B cell (primary cell): ENCODE measurements around the gene DOHH. TPM values are rescaled to one million over a fixed set of nuclear protein-coding genes. Genes with fewer than 3 reads are reported as not detected.
A peak's percentile ranks its signal among the peaks of the same experiment; 100 is the strongest.

Experiments used
- ATAC-seq: fragments of 200-7000 bp; cut with Tn5 transposase; one replicate; pipeline ENCODE4 v1.10.0; 2021; ENCODE audit warnings: low read depth, mild to moderate bottlenecking, moderate number of reproducible peaks, moderate library complexity
- CTCF ChIA-PET: fragments of 350-600 bp; sonication (Branson Sonifier 250); formaldehyde crosslinking; loops from one replicate; lab custom pipeline; 2021; ENCODE audit warnings: antibody characterized with exemption, inconsistent platforms; lab: Charles Lee
- POLR2A ChIA-PET: fragments of 350-600 bp; sonication (Branson Sonifier 250); formaldehyde crosslinking; loops from one replicate; lab custom pipeline; 2021; ENCODE audit warnings: antibody characterized with exemption; lab: Charles Lee
- DNase-seq: peaks from one replicate; pipeline ENCODE4 v3.0.0; 2013
- H2AFZ ChIP-seq: 2 replicates; pipeline ENCODE4 v1.6.1; 2012; ENCODE audit warnings: mild to moderate bottlenecking, low read depth, low read length; ENCODE audit not compliant: insufficient read depth, poor library complexity, severe bottlenecking
- H3K27ac ChIP-seq, 2 donors: 1 replicate in 1 of 2; 2 replicates in 1 of 2; pipeline ENCODE4 v1.5.1; 2012 to 2013; ENCODE audit warnings: low read length in 2 of 2, mild to moderate bottlenecking in 2 of 2, moderate library complexity in 1 of 2
- H3K27me3 ChIP-seq, 4 experiments: fragments of 200-600 bp in 1 of 4; sonication (generic) in 1 of 4; replicated peaks in 1 of 4; 1 replicate in 2 of 4; 2 replicates in 2 of 4; pipeline versions ENCODE4 v1.6.1 to v1.7.0; 2013 to 2016; ENCODE audit warnings: low read length in 3 of 4, mild to moderate bottlenecking in 2 of 4, mixed read lengths in 1 of 4, moderate library complexity in 1 of 4; ENCODE audit not compliant: insufficient read depth in 4 of 4, control insufficient read depth in 3 of 4; ENCODE audit errors: control extremely low read depth in 1 of 4
- H3K36me3 ChIP-seq, 2 experiments: replicated peaks in 1 of 2; 1 replicate in 1 of 2; 2 replicates in 1 of 2; pipeline versions ENCODE4 v1.6.1 to v1.7.1; 2013; ENCODE audit warnings: low read length in 1 of 2; ENCODE audit not compliant: insufficient read depth in 2 of 2, control insufficient read depth in 1 of 2; ENCODE audit errors: control extremely low read depth in 1 of 2, extremely low read depth in 1 of 2
- H3K4me1 ChIP-seq, 2 donors: fragments of 200-600 bp in 1 of 2; sonication (generic) in 1 of 2; 1 replicate in 1 of 2; 2 replicates in 1 of 2; pipeline versions ENCODE4 v1.5.1 to v1.6.1; 2013 to 2017; ENCODE audit warnings: low read length in 2 of 2; ENCODE audit not compliant: control insufficient read depth in 2 of 2, insufficient read depth in 2 of 2
- H3K4me2 ChIP-seq: replicated peaks from 2 replicates; pipeline ENCODE3; 2012; ENCODE audit warnings: mild to moderate bottlenecking, low read depth, low read length; ENCODE audit not compliant: poor library complexity, severe bottlenecking
- H3K4me3 ChIP-seq, 5 experiments: fragments of 200-600 bp in 1 of 5; sonication (generic) in 1 of 5; 1 replicate in 3 of 5; 2 replicates in 2 of 5; pipeline versions ENCODE4 v1.5.1 to v1.7.0; 2011 to 2016; ENCODE audit warnings: low read length in 4 of 5, mild to moderate bottlenecking in 4 of 5, low read depth in 2 of 5, control low read depth in 1 of 5, moderate library complexity in 1 of 5; ENCODE audit not compliant: insufficient read depth in 1 of 5; ENCODE audit errors: control extremely low read depth in 1 of 5, extremely low read depth in 1 of 5
- H3K79me2 ChIP-seq: fragments of 200-600 bp; sonication (generic); one replicate; pipeline ENCODE4 v1.6.0; 2016; ENCODE audit warnings: low read length; ENCODE audit not compliant: control insufficient read depth, insufficient read depth
- H3K9ac ChIP-seq: fragments of 200-600 bp; sonication (generic); 2 replicates; pipeline ENCODE4 v1.6.1; 2017; ENCODE audit warnings: mild to moderate bottlenecking, low read length, moderate library complexity
- H3K9me3 ChIP-seq, 3 donors: one replicate each; pipeline versions ENCODE4 v1.6.1 to v1.7.1; 2013; ENCODE audit warnings: low read length in 2 of 3; ENCODE audit not compliant: control insufficient read depth in 2 of 3, insufficient read depth in 1 of 3; ENCODE audit errors: control extremely low read depth in 1 of 3
- H4K20me1 ChIP-seq: 2 replicates; pipeline ENCODE4 v1.6.0; 2012; ENCODE audit warnings: mild to moderate bottlenecking, low read length; ENCODE audit not compliant: insufficient read depth, control insufficient read depth, poor library complexity, severe bottlenecking
- H3K27ac Mint-ChIP-seq: one replicate; pipeline ENCODE4 v1.8.0; 2021; ENCODE audit warnings: mixed read lengths
- H3K27me3 Mint-ChIP-seq: one replicate; pipeline ENCODE4 v1.8.0; 2021; ENCODE audit warnings: mixed read lengths
- H3K4me1 Mint-ChIP-seq: one replicate; pipeline ENCODE4 v1.8.0; 2021; ENCODE audit warnings: mixed read lengths
- H3K4me3 Mint-ChIP-seq: one replicate; pipeline ENCODE4 v1.8.0; 2021; ENCODE audit warnings: mixed read lengths
- H3K9me3 Mint-ChIP-seq: one replicate; pipeline ENCODE4 v1.8.0; 2022; ENCODE audit warnings: mixed read lengths; ENCODE audit not compliant: insufficient read depth
- EZH2 ChIP-seq: IDR thresholded peaks from 2 replicates; pipeline ENCODE4 v1.6.1; 2012; ENCODE audit warnings: borderline replicate concordance, low read depth, mild to moderate bottlenecking, moderate library complexity, low read length; ENCODE audit not compliant: insufficient read depth, poor library complexity, severe bottlenecking
- WGBS: methylation state at CpG from one replicate; pipeline ENCODE4 v1.1.5; 2013; ENCODE audit warnings: missing lambda C conversion rate; ENCODE audit not compliant: insufficient coverage; 5-methylcytosine and 5-hydroxymethylcytosine counted together
- intact Hi-C: fragments of 100-400 bp; cut with micrococcal nuclease; formaldehyde crosslinking; loops from one replicate; pipeline ENCODE4 v1.10.0; 2022
- polyA plus RNA-seq: library from polyadenylated mRNA; depleted of rRNA; stranded (reverse); fragments of >200 nt; gene quantifications from 2 replicates; pipeline ENCODE4 v1.2.3, GENCODE V29; 2012
- total RNA-seq, 2 donors: library from RNA; stranded (reverse); fragments of 120-200 nt in 1 of 2; gene quantifications; 1 replicate in 1 of 2; 2 replicates in 1 of 2; pipeline versions ENCODE4 v1.2.3 to v1.2.4, GENCODE V29; 2013 to 2022
- TF ChIP-seq, protein P1 (sequence below): fragments of 200-600 bp; IDR thresholded peaks from one replicate; pipeline ENCODE4 v1.8.0; 2022; ENCODE audit warnings: antibody characterized with exemption, mild to moderate bottlenecking

Gene DOHH
- total and polyA plus RNA-seq, 2 donors (not counting 1 experiment from before 2014, with no cell fraction given) = 6.6 to 8.6 TPM

DNA sequence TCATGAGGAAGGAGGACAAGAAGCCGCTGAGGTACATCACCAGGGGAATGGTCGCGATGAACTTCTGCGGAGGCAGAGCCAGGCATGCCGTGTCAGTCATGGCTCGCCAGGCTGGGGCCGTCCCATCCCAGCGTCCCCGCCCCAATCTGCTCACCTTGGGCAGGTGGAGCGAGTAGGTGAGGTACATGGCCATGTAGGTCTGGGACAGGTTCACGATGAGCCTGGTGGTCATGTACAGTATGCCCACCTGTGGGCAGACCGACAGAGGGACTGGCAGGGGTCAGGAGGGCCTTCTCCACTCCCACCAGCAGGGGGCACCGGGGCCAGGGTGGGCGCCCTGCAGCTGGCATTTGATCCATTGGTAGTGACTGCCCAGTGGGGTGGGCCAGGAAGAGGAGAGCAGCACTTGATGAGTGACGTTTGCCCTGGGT is 46.8 kb upstream of the DOHH start:
- Histone ChIP-seq H3K9me3 (no peaks in the 10 kb centered on the region), H2AFZ (no peak overlapping the region), H3K79me2 (peaks cover 20% of the 10 kb centered on the region), H3K27ac (no peak overlapping the region), H3K27me3 (no peaks in the 10 kb centered on the region), H3K4me1 (peaks cover under 1% of the 10 kb centered on the region in 2 donors), H3K4me3 (no peak overlapping the region), H3K4me2 (no peak overlapping the region), H3K36me3 (peaks cover 0 to 41% of the 10 kb centered on the region in 2 experiments), H3K9ac (no peak overlapping the region), H4K20me1 (peaks cover 61% of the 10 kb centered on the region)
- ChIA-PET POLR2A (interaction anchor here (0.5 kb wide), 1 partner anchor 39 kb away, joined by 12 read pairs; no protein-coding TSS in a partner anchor), CTCF (interaction anchor here (1.2 to 5.4 kb wide), 4 partner anchors 9 to 80 kb away, joined by 3 to 47 read pairs (median 20); partner anchors contain the start of genes CACTIN and MFSD12)
- H3K4me3 Mint-ChIP-seq = no peak overlapping the region
- H3K9me3 Mint-ChIP-seq = no peaks in the 10 kb centered on the region
- H3K4me1 Mint-ChIP-seq = peaks cover 16% of the 10 kb centered on the region
- intact Hi-C loops = no loop called here
- H3K27ac Mint-ChIP-seq = no peak overlapping the region
- ATAC-seq (no peak), DNase-seq (peak; percentile 41)
- H3K27me3 Mint-ChIP-seq = no peaks in the 10 kb centered on the region
- TF ChIP-seq EZH2 = no peak
- TF ChIP-seq, protein P1, sequence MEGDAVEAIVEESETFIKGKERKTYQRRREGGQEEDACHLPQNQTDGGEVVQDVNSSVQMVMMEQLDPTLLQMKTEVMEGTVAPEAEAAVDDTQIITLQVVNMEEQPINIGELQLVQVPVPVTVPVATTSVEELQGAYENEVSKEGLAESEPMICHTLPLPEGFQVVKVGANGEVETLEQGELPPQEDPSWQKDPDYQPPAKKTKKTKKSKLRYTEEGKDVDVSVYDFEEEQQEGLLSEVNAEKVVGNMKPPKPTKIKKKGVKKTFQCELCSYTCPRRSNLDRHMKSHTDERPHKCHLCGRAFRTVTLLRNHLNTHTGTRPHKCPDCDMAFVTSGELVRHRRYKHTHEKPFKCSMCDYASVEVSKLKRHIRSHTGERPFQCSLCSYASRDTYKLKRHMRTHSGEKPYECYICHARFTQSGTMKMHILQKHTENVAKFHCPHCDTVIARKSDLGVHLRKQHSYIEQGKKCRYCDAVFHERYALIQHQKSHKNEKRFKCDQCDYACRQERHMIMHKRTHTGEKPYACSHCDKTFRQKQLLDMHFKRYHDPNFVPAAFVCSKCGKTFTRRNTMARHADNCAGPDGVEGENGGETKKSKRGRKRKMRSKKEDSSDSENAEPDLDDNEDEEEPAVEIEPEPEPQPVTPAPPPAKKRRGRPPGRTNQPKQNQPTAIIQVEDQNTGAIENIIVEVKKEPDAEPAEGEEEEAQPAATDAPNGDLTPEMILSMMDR = peak; percentile 63
- WGBS = 91% methylated on average over 14 of the region's 15 CpGs

DNA sequence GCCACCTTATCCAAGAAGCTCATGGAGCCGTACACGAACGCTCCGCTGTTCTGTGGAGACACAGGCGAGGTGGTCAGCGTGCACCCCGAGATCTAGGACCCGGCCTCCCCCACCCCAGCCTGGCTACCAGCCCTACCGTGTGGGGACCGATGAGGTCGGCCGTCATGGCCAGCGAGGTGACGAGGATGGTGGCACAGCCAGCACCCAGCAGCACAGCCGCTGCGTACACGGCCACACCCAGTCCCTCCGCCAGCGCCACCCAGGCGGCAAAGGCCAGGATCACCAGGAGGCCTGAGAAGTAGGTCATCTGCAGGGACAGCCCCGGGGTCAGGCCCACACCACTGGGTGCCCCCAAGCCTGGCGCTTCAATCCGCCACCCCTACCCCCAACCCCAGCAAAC is 45.6 kb upstream of the DOHH start:
- H3K36me3 ChIP-seq = peaks cover 0 to 41% of the 10 kb centered on the region in 2 experiments
- ATAC-seq (no peak), DNase-seq (no peak)
- TF ChIP-seq, protein P1 = no peak
- TF ChIP-seq EZH2 = no peak
- no peak overlapping the region for H3K27ac ChIP-seq
- Mint-ChIP-seq H3K4me3 (no peak overlapping the region), H3K27ac (no peak overlapping the region), H3K9me3 (no peaks in the 10 kb centered on the region), H3K27me3 (no peaks in the 10 kb centered on the region), H3K4me1 (peaks cover 11% of the 10 kb centered on the region)
- H3K27me3 ChIP-seq = no peaks in the 10 kb centered on the region
- peaks cover 11% of the 10 kb centered on the region for H3K79me2 ChIP-seq
- H3K4me2 ChIP-seq = no peak overlapping the region
- H3K9me3 ChIP-seq = no peaks in the 10 kb centered on the region
- H3K4me1 ChIP-seq = no peaks in the 10 kb centered on the region
- POLR2A ChIA-PET = interaction anchor here (0.6 kb wide), 1 partner anchor 240 kb away, joined by 7 read pairs; no protein-coding TSS in a partner anchor
- intact Hi-C loops = no loop called here
- WGBS = 98% methylated on average over 22 of the region's 23 CpGs
- CTCF ChIA-PET = interaction anchor here (0.6 to 5.4 kb wide), 7 partner anchors 8 to 83 kb away, joined by 3 to 47 read pairs (median 3); partner anchors contain the start of genes CACTIN and MFSD12
- H3K9ac ChIP-seq = no peak overlapping the region
- no peak overlapping the region for H2AFZ ChIP-seq
- H4K20me1 ChIP-seq = peaks cover 54% of the 10 kb centered on the region
- H3K4me3 ChIP-seq = no peak overlapping the region
